Glomerular visceral epithelial cell (primary cell): ENCODE results near the gene RBP3.

ENCODE experiments used
- DNase-seq: peaks from one replicate; pipeline ENCODE4 v3.0.0-alpha.2; 2016; ENCODE audit errors: extremely low spot score

Gene RBP3

GRCh38 chr10:47357911-47358310 lies 9.7 kb downstream of the RBP3 start:
- no peak for DNase-seq

GRCh38 chr10:47358457-47358856 lies 10.3 kb downstream of the RBP3 start:
- no peak for DNase-seq

- no peak for DNase-seq
Observed at GRCh38 chr10:47359101-47359500, 10.9 kb downstream of the RBP3 start.

GRCh38 chr10:47359626-47360418 lies 11.7 kb downstream of the RBP3 start:
- DNase-seq, result no peak

GRCh38 chr10:47360419-47361040 lies 12.4 kb downstream of the RBP3 start:
- DNase-seq, result no peak

DNA sequence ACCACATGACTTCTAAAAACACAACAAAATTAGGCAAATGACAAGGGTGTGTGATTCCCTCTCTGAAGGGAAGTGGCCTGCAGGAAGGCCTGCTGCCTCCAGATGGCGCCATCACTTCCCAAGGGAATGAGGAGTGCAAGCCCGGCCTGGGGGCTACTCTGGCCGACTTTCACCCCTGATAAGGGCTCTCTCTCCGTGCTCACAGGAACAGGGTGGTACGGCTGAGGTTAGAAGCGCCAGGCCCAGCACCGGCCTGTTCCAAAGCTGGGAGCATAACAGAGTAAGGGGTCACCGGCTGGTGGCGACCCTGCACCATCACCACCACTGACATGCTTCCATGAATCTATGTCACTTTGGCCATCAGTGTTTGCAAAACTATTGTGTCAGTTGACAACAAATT lies 13.1 kb downstream of the RBP3 start:
- DNase-seq, result no peak

DNA sequence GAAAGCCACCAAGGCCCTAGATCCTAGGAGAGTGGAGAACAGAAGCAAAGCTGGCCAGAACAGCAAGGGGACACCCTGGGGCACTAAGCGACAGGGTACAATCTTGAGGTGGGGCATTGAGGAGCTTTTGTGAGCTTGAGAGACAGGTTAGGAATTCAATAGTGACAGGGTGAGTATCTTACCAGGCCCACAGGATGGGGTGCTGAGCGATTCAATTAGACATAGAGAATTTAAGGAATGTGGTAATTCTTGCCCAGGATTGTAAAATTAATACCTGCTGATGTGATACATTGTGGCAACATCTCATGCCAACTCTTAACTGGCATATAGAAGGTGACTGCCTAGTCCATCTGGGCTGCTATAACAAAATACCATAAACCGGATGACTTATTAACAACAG lies 14.0 kb downstream of the RBP3 start:
- DNase-seq, result no peak

- no peak for DNase-seq
Observed at GRCh38 chr10:47363781-47364180, 15.6 kb downstream of the RBP3 start.

GRCh38 chr10:47364366-47364765 lies 16.2 kb downstream of the RBP3 start:
- DNase-seq, result no peak

GRCh38 chr10:47364911-47365310 lies 16.7 kb downstream of the RBP3 start:
- no peak for DNase-seq

GRCh38 chr10:47365431-47366180 lies 17.4 kb downstream of the RBP3 start:
- DNase-seq, result no peak

GRCh38 chr10:47366181-47366631 lies 18.0 kb downstream of the RBP3 start:
- no peak for DNase-seq

DNA sequence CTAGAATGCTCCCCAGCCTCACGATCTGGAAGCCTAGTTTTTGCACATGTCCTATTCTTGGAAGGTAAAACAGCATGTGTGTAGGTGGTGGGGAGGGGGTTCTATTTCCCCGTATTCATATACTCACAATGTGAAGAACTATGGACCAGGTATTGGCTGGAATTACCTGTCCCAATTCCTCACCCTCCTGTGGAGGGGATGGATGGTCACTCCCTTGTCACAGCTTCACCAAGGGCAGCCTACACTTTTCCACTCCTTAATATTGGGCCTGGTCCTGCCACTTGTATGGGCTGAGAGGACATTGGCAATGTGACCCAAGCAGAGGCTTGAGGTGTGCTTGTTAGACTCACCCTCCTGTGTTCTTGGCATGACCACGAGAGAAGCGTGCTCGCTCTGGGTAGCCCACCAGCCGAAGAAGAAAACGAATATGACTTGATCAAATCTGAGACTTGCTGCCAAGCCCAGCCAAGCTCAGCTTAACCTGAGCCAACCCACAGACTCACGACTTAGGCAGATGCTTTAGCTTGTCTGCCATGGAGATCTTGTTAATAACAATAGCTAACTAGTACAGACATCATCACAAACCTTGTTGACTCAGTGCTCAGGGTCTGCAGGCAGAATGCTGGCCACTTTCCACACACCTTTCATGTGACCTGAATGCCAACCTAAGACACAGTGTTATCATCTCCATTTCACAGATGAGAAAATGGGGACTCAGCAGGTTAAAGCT lies 18.7 kb downstream of the RBP3 start:
- DNase-seq, result no peak

DNA sequence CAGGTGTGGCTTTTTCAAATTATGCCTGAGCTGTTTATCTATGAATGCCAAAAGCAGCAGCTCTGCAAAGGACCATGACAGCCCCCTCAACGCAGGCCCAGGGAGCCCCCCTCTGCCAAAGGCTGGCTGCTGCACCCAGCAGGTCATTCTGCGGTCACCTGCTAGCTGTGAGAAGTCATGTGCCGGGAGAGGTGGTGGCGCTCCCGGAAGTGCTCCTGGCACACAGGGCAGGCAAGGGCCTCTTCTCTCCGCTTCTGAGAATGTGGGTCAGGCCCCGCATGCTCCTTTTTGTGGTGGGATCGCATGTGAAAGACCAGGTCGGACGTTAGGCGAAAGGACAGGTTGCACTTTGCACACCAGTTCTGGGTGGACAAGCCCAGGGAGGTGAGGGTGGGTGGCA lies 19.5 kb downstream of the RBP3 start:
- no peak for DNase-seq

DNA sequence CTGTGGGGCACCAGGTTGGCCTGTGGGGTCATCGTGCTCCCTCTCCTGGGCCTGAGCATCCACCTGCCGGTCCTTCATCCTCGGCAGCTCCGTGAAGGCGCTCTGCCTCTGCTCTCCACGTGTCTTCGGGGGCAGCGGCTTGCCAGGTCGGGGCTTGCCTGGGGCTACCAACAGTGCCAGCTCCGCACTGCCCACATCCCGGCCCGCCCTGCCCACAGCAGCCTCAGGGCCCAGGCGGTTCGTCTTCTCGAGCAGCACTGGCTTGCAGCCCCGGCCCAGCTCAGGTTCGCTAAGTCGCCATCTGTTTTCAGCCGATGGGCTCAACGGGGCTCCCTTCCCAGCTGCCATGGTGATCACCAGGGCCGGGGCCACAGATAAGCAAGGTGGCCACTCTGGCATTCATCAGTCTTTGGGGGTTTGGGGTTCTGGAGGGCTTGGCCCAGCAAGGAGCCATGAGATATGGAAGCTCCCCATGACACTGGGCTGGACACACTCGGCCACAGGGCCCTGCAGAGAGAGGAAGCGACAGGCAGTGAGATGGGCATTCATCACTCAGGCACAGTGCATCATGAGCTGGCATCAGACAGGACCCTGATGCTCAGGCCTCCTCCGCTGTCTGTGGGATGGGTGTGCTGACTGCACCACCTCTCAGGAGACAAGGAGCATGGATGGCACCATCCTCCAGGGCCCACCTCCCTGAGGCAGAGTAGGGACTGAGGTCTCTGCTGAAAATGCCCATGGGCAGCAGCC lies 20.4 kb downstream of the RBP3 start:
- no peak for DNase-seq

DNA sequence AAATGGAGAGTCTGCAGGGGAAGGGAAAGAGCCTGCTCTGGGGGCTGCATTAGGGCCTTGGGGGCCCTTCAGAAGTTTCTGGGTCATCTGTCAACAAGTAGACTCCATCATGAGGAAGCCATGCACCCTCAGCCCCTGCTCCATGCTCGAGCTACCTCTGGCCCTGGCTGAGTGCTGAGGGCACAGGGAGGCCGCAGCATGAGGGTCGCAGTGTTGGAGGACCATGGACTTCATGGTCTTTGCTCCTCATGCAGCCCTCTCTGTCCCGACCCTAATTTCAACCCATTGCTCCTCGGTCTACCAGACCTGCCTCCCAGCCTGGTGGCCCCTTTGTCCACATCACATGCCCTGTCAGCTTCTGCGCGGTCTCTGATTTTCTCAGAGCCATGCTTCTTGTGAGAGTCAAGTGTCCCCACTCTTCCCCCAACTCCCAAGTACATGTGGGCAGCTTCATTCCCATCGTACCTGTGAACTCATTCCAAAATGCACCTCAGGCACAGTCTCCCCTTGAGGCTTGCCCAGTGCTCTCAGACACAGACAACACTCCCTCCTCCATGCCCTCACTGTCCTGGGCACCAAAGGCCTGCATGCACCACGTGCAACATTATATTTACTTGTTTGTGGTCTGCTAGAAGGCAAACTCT lies 21.2 kb downstream of the RBP3 start:
- DNase-seq, result no peak

DNA sequence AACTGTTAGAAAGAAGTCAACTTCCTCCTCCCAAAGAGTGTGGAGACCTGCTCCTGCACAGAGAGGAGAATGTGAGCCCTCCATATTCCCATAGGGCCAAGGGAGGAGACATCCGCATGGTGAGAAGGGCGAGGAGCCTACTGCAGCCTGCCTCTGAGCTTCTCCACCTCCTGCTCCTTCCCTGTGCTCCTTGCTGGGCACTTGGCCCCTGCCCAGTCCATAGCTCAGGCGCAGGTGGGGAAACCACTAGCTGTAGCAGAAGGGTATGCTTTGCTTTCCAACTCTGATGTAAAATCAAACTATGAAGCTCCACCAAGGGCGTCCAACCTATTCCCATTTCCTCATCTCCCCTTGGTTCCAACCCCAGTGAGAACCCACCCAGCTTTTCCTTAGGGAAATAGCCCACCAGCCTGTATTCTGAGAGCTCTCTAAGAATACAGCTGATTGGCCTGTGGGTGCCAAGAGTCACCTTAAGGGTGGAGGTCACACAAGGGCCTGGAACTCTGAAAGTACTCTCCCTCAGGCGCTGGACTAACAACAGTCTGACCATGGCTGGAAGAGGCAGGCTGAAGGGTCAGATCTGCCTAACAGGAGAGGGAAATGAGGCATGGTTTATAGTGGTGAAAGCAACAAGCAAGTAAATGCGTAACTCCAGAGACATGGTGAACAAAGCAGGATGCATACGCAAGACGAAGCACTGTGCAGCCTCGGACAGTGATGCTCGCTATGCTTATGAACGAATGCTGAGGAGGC lies 22.0 kb downstream of the RBP3 start:
- DNase-seq, result no peak

DNA sequence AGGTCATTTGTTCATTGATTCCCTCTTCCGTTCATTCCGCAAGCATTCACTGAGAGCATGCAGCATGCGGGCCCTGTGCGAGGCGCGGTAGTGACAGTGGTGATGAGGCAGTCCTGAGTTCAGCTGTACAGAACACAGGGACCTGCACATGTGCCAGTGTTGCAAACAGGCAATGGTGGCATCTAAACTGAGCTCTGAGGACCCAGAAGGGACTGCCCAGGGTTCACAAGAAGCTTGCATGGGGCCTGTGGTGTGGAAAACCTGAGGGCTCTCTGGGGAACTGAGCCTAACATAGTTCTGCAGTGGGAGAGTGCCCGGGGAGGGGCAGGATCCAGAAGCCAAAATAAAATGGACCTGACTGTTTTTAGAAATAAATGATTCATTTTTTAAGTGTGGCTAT lies 22.7 kb downstream of the RBP3 start:
- DNase-seq, result no peak

DNA sequence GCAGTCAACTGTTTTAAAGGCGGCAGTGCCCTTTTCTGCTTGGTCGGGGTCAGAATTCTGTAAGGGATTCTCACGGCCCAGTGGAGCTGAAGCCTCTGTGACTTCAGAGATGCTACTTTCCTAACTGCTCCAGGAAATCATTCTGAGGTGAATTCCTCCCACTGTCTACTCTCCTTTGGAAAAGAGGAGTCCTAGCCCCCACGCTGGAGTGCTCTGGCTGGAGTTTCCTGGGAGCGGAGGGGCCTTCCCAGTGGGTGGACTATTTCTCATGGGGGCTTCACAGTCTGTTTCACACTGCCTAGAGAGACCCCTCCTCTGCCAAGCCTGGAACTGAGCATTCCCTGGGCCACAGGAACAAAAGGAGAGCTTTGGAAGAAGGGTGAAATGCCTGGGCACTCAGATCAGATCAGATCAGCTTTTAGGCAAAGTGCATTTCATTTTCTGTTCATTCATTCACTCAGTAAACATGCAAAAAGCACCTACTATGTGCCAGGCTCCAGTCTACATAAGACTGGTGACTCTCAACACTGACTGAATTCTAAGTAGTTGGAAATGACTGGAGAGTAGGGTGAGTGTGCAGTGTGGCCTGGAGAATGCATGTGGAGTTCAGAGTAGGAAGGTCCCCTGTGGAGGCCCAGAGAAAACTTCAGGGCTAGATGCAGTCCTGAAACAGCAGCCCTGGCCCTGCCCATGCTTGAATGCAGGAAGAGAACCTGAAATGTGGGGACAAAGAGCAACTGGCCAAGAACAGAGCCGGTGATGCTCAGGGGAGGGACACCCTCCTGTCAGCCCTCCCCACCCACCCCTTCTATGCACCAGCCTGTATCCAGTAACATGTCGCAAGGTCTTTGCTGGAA lies 23.7 kb downstream of the RBP3 start:
- DNase-seq, result no peak
